OCI-LY7 (cell line): Measurements from ENCODE around the gene PHLDB1. TPM values are rescaled to one million over a fixed set of nuclear protein-coding genes. Genes with fewer than 3 reads are reported as not detected.

ENCODE experiments used
- BruUV-seq: library from RNA; stranded (reverse); fragments of 400-500 nt; replicated peaks from 2 replicates; lab custom pipeline; 2021; lab: Mats Ljungman, UMichigan
- CTCF ChIA-PET: fragments of 300-600 bp; sonication (Branson Sonifier 250); formaldehyde crosslinking; loops from one replicate; lab custom pipeline; 2022; ENCODE audit warnings: antibody characterized with exemption; ENCODE audit not compliant: unreplicated experiment; lab: Charles Lee
- POLR2A ChIA-PET: fragments of 300-600 bp; sonication (Branson Sonifier 250); formaldehyde crosslinking; loops from one replicate; lab custom pipeline; 2022; ENCODE audit warnings: antibody characterized with exemption; lab: Charles Lee
- DNase-seq: peaks from one replicate; pipeline ENCODE4 v3.0.0-alpha.2; 2015; ENCODE audit warnings: low spot score
- H2AFZ ChIP-seq: fragments of 200-600 bp; sonication (generic), shearing (Covaris generic); 2 replicates; pipeline ENCODE4 v1.6.1; 2014; ENCODE audit warnings: mild to moderate bottlenecking, antibody characterized with exemption, low read length, moderate library complexity
- H3K27ac ChIP-seq: fragments of 200-600 bp; sonication (generic); 2 replicates; pipeline ENCODE4 v1.5.1; 2014; ENCODE audit warnings: mixed run types, low read depth, mild to moderate bottlenecking, moderate library complexity, low read length, inconsistent platforms; ENCODE audit not compliant: poor library complexity, severe bottlenecking
- H3K36me3 ChIP-seq: fragments of 200-600 bp; sonication (generic); 2 replicates; pipeline ENCODE4 v1.6.1; 2014; ENCODE audit warnings: mild to moderate bottlenecking, antibody characterized with exemption, low read length, moderate library complexity, mixed read lengths; ENCODE audit not compliant: insufficient read depth
- H3K4me1 ChIP-seq: fragments of 200-600 bp; sonication (generic); 2 replicates; pipeline ENCODE4 v1.5.1; 2014; ENCODE audit warnings: mild to moderate bottlenecking, low read length; ENCODE audit not compliant: insufficient read depth, poor library complexity, severe bottlenecking
- H3K4me2 ChIP-seq: fragments of 200-600 bp; sonication (generic); 2 replicates; pipeline ENCODE4 v1.6.1; 2014; ENCODE audit warnings: mild to moderate bottlenecking, low read length
- H3K4me3 ChIP-seq: fragments of 200-600 bp; sonication (generic); 2 replicates; pipeline ENCODE4 v1.5.1; 2014; ENCODE audit warnings: mild to moderate bottlenecking, low read depth, low read length; ENCODE audit not compliant: poor library complexity, severe bottlenecking
- H3K79me2 ChIP-seq: fragments of 200-600 bp; sonication (generic); 2 replicates; pipeline ENCODE4 v1.6.1; 2016; ENCODE audit warnings: low read depth, mild to moderate bottlenecking, low read length, moderate library complexity, mixed read lengths; ENCODE audit not compliant: insufficient read depth
- H3K9me2 ChIP-seq: fragments of 200-600 bp; sonication (generic); 2 replicates; pipeline ENCODE4 v1.6.1; 2016; ENCODE audit warnings: mild to moderate bottlenecking, low read length, mixed read lengths; ENCODE audit not compliant: insufficient read depth
- H3K9me3 ChIP-seq: fragments of 200-600 bp; sonication (generic); 2 replicates; pipeline ENCODE4 v1.6.1; 2014; ENCODE audit warnings: mild to moderate bottlenecking, mixed run types, low read length, mixed read lengths
- H4K20me1 ChIP-seq: fragments of 200-600 bp; sonication (generic); 2 replicates; pipeline ENCODE4 v1.6.1; 2014; ENCODE audit warnings: mild to moderate bottlenecking, antibody characterized with exemption, low read length, moderate library complexity, mixed read lengths; ENCODE audit not compliant: insufficient read depth
- CTCF ChIP-seq: fragments of 200-600 bp; sonication (generic); conservative IDR thresholded peaks from 2 replicates; pipeline ENCODE4 v1.5.1; 2014; ENCODE audit warnings: mild to moderate bottlenecking, antibody characterized with exemption, low read length, moderate library complexity, mixed read lengths
- EZH2phosphoT487 ChIP-seq: fragments of 200-600 bp; sonication (generic); IDR thresholded peaks from 2 replicates; pipeline ENCODE4 v1.6.1; 2018; ENCODE audit warnings: low read depth, borderline replicate concordance, mild to moderate bottlenecking, mixed run types, antibody characterized with exemption, low read length, moderate library complexity, mixed read lengths
- intact Hi-C: fragments of 100-400 bp; cut with micrococcal nuclease; formaldehyde crosslinking; loops from one replicate; pipeline ENCODE4 v1.10.0; 2022; ENCODE audit not compliant: unreplicated experiment
- total RNA-seq, 2 experiments: library from RNA; depleted of rRNA in 1 of 2; stranded (reverse); fragments of >200 nt in 1 of 2; shearing (Covaris generic) in 1 of 2; gene quantifications; 2 replicates each; pipeline ENCODE4 v1.2.3, GENCODE V29; 2014 to 2022

The PHLDB1 gene
- total RNA-seq, 2 experiments from 2014 or later: 0.19 TPM; not detected in 1

GRCh38 chr11:118636569-118637290 lies 29.3 kb downstream of the PHLDB1 start:
- H3K9me2 ChIP-seq: no peaks in the 10 kb centered on the region
- ChIA-PET POLR2A (interaction anchor here (0.5 to 1.1 kb wide), 5 partner anchors 19 to 1719 kb away, joined by 3 to 6 read pairs (median 4); no protein-coding TSS in a partner anchor), CTCF (interaction anchor here (0.7 to 1.1 kb wide), 2 partner anchors 22 to 1248 kb away, joined by 3 read pairs; no protein-coding TSS in a partner anchor)
- H3K79me2 ChIP-seq: no peaks in the 10 kb centered on the region
- TF ChIP-seq EZH2phosphoT487 (no peak), CTCF (no peak)
- no peaks in the 10 kb centered on the region for H3K4me1 ChIP-seq
- DNase-seq: no peak
- BruUV-seq: no TSS peak
- H4K20me1 ChIP-seq: no peaks in the 10 kb centered on the region
- no peak overlapping the region for H3K4me2 ChIP-seq
- no peaks in the 10 kb centered on the region for H3K9me3 ChIP-seq
- no peak overlapping the region for H3K4me3 ChIP-seq
- no peaks in the 10 kb centered on the region for H3K36me3 ChIP-seq
- intact Hi-C loops: no loop called here
- H3K27ac ChIP-seq: no peak overlapping the region
- H2AFZ ChIP-seq: no peak overlapping the region

GRCh38 chr11:118638726-118639125 lies 31.3 kb downstream of the PHLDB1 start:
- BruUV-seq: no TSS peak
- Histone ChIP-seq H3K9me2 (no peaks in the 10 kb centered on the region), H3K4me3 (no peak overlapping the region), H3K36me3 (no peaks in the 10 kb centered on the region), H3K4me2 (no peak overlapping the region), H3K9me3 (no peaks in the 10 kb centered on the region), H3K79me2 (no peaks in the 10 kb centered on the region), H3K4me1 (no peaks in the 10 kb centered on the region), H4K20me1 (no peaks in the 10 kb centered on the region), H3K27ac (no peak overlapping the region), H2AFZ (no peak overlapping the region)
- DNase-seq: no peak
- TF ChIP-seq EZH2phosphoT487 (no peak), CTCF (no peak)
- ChIA-PET CTCF (no interaction called here), POLR2A (no interaction called here)
- intact Hi-C loops: no loop called here

- DNase-seq: no peak
- H3K9me2 ChIP-seq: no peaks in the 10 kb centered on the region
- H3K79me2 ChIP-seq: no peaks in the 10 kb centered on the region
- no peak overlapping the region for H3K4me3 ChIP-seq
- TF ChIP-seq CTCF: no peak
- no TSS peak for BruUV-seq
- no peaks in the 10 kb centered on the region for H3K36me3 ChIP-seq
- POLR2A ChIA-PET: interaction anchor here (0.5 kb wide), 1 partner anchor 34 kb away, joined by 3 read pairs; no protein-coding TSS in a partner anchor
- no peak overlapping the region for H3K27ac ChIP-seq
- H3K4me2 ChIP-seq: no peak overlapping the region
- H3K9me3 ChIP-seq: no peaks in the 10 kb centered on the region
- CTCF ChIA-PET: no interaction called here
- H4K20me1 ChIP-seq: no peaks in the 10 kb centered on the region
- intact Hi-C loops: no loop called here
- no peak overlapping the region for H2AFZ ChIP-seq
- H3K4me1 ChIP-seq: no peaks in the 10 kb centered on the region
Observed at GRCh38 chr11:118639899-118640298, 32.5 kb downstream of the PHLDB1 start.
